Activated CD8-positive, alpha-beta memory T cell treated with anti-CD3 and anti-CD28 coated beads for 36 hours (primary cell): Measurements from ENCODE around the gene TSPOAP1. TPM values are rescaled to one million over a fixed set of nuclear protein-coding genes. Genes with fewer than 3 reads are reported as not detected.

Source experiments
- CTCF ChIA-PET: fragments of 350-600 bp; sonication (Branson Sonifier 250); formaldehyde crosslinking; loops from one replicate; lab custom pipeline; 2021; ENCODE audit warnings: antibody characterized with exemption; lab: Charles Lee
- POLR2A ChIA-PET: fragments of 350-600 bp; sonication (Branson Sonifier 250); formaldehyde crosslinking; loops from one replicate; lab custom pipeline; 2021; ENCODE audit warnings: antibody characterized with exemption; lab: Charles Lee
- total RNA-seq, 2 experiments: library from RNA; stranded (reverse); gene quantifications; one replicate each; pipeline ENCODE4 v1.2.3, GENCODE V29; 2021

Gene TSPOAP1
- total RNA-seq, 2 experiments from 2014 or later = 7.2 to 7.3 TPM

DNA sequence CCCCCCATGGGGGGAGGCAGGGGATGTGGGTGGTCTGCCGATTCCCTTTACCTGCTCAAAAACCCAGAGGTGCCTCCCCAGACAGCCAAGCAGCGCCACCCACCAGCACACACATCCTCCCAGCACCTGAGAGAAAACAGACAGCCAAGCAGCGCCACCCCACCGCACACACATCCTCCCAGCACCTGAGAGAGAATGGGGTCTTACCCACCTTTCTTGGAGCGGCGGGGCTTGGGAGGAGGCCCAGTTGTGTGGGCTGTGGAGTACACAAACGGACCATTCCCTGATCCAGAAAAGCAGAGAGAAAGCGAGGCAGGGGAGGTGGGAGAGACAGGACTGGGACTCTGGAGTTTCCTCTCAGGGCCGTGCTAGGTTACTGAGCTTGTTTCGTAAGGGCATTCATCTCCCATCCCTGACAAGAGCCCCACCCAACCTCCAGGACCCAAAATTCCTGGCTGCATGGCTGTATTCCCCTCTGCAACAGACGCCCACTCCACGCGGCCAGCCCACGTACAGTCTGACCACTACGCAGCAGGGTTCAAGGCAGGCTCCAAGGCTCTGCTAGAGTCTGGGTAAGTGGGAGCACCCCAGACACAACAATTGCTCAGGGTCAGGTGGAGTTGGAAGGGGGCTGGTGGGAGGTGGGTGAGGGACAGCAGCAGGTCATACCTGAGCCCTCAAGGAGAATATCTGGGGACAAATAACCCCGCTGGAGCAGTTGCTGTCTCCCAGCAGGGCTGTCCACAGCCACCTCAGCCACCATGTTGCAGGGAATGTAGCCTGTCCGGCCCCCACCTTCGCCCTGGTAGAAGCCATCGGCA lies 22.3 kb downstream of the TSPOAP1 start:
- CTCF ChIA-PET = interaction anchor here (1.2 to 3.0 kb wide), 2 partner anchors 10 to 37 kb away, joined by 3 to 26 read pairs; no protein-coding TSS in a partner anchor
- POLR2A ChIA-PET = interaction anchor here (0.5 kb wide), 1 partner anchor 25 kb away, joined by 5 read pairs; no protein-coding TSS in a partner anchor

GRCh38 chr17:58305626-58306025 lies 23.0 kb downstream of the TSPOAP1 start:
- CTCF ChIA-PET = interaction anchor here (0.9 to 3.0 kb wide), 8 partner anchors 10 to 142 kb away, joined by 3 to 26 read pairs (median 3); partner anchors contain the start of gene SUPT4H1
- POLR2A ChIA-PET = no interaction called here

GRCh38 chr17:58304750-58305486 lies 23.7 kb downstream of the TSPOAP1 start:
- ChIA-PET CTCF (interaction anchor here (0.7 to 3.0 kb wide), 17 partner anchors 8 to 147 kb away, joined by 3 to 26 read pairs (median 3); partner anchors contain the start of genes MKS1 and SUPT4H1), POLR2A (interaction anchor here (0.6 kb wide), 1 partner anchor 353 kb away, joined by 3 read pairs; no protein-coding TSS in a partner anchor)

GRCh38 chr17:58303971-58304749 lies 24.4 kb downstream of the TSPOAP1 start:
- ChIA-PET POLR2A (interaction anchor here (0.6 to 1.0 kb wide), 4 partner anchors 22 to 354 kb away, joined by 3 to 5 read pairs (median 3); no protein-coding TSS in a partner anchor), CTCF (interaction anchor here (0.5 to 3.0 kb wide), 17 partner anchors 9 to 148 kb away, joined by 3 to 26 read pairs (median 4); partner anchors contain the start of genes MKS1 and SUPT4H1)

DNA sequence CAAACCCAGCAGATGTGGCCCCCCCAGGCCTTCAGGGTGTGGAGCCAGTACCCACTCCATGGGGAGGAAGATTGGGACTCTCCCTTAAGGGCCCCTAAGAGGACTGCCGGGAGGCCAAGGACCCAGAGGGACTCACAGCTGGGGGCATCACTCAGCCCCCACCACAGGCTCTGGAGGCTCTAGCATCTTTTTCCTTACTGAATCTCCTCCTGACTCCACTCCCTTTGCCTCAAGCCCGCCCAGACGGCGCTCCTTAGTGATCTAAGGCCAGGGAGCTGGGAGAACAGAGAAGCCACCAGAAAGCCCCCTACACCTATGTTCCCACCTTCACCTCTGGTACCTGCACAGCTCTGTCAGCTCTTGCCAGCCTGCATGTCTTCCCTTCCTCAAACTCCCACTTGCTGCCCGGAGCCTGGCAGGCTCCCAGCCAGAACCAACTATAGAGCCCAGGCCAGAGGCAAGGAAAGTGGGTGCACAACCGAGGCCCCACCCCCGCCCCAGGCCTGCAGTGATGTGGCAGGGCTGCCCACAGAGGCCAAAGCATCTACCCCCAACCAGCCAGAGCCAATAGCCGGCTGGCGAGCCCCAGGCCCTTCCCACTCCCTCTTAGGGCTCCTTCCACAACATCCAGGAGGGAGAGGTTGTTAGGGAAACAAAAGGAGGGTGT lies 25.5 kb downstream of the TSPOAP1 start:
- ChIA-PET POLR2A (interaction anchor here (0.8 kb wide), 2 partner anchors 23 to 24 kb away, joined by 3 read pairs; no protein-coding TSS in a partner anchor), CTCF (interaction anchor here (0.7 to 1.8 kb wide), 4 partner anchors 19 to 777 kb away, joined by 3 to 4 read pairs (median 4); no protein-coding TSS in a partner anchor)

- CTCF ChIA-PET = no interaction called here
- POLR2A ChIA-PET = no interaction called here
Observed at GRCh38 chr17:58302171-58302918, 26.2 kb downstream of the TSPOAP1 start.

DNA sequence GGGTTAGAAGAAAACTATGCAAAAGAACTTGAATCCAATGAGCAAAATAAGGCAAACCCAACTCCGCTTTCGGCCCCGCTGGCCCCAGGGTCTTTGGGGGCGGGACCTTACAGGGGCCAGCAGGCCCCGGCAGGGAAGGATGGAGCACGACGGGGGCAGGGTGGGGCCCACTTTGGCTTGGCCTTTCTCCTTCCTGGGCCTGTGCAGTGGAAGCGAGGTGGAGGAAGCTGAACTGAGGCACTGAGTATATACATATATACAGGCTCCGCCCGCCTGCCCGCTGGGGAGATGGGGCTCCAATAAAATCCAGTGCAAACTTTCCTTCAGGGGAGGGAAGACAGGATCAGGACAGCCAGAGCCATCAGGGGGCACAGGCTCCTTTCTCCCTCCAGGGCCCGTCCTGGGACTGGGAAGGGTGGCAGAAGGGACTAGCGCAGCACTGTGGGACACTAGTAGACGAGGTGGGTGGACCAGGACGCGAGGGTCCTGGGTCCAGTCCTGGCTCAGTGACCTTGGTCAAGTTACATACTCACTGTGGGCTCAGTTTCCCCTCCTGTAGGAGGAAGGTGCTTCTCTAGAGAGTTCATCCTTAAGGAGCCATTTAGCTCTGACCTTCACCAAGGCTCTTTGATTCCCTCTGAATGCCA lies 27.0 kb downstream of the TSPOAP1 start:
- POLR2A ChIA-PET = no interaction called here

GRCh38 chr17:58300336-58300735 lies 28.3 kb downstream of the TSPOAP1 start:
- CTCF ChIA-PET = no interaction called here
- POLR2A ChIA-PET = no interaction called here

More for the DNA sequence above, 27.0 kb downstream of the TSPOAP1 start:
- CTCF ChIA-PET = no interaction called here

GRCh38 chr17:58294034-58294433 lies 34.6 kb downstream of the TSPOAP1 start:
- ChIA-PET CTCF (no interaction called here), POLR2A (no interaction called here)

DNA sequence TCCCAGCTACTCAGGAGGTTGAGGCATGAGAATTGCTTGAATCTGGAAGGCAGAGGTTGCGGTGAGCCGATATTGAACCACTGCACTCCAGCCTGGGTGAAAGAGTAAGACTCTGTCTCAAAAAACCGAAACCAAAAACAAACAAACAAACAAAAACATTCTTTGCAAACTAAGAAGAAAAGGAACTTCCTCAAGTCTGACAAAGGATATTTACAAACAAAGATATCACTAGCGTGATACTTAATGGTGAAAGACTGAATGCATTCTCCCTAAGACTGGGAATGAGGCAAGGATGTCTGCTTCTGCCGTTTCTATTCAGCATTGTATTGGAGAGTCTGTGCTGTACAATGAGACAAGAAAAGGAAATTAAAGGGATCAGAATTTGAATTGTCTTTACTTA lies 37.3 kb downstream of the TSPOAP1 start:
- CTCF ChIA-PET = interaction anchor here (0.7 kb wide), 1 partner anchor 182 kb away, joined by 3 read pairs; no protein-coding TSS in a partner anchor
- POLR2A ChIA-PET = no interaction called here

GRCh38 chr17:58289869-58290268 lies 38.7 kb downstream of the TSPOAP1 start:
- CTCF ChIA-PET = no interaction called here
- POLR2A ChIA-PET = no interaction called here

- ChIA-PET CTCF (interaction anchor here (0.8 kb wide), 1 partner anchor 9 kb away, joined by 3 read pairs; no protein-coding TSS in a partner anchor), POLR2A (no interaction called here)
Observed at GRCh38 chr17:58285422-58285810, 43.2 kb downstream of the TSPOAP1 start.

- ChIA-PET POLR2A (no interaction called here), CTCF (interaction anchor here (0.8 to 1.6 kb wide), 2 partner anchors 9 to 19 kb away, joined by 3 to 4 read pairs; no protein-coding TSS in a partner anchor)
Observed at GRCh38 chr17:58284613-58285421, 43.8 kb downstream of the TSPOAP1 start.

GRCh38 chr17:58283674-58284612 lies 44.7 kb downstream of the TSPOAP1 start:
- POLR2A ChIA-PET = no interaction called here
- CTCF ChIA-PET = interaction anchor here (1.6 kb wide), 1 partner anchor 20 kb away, joined by 4 read pairs; no protein-coding TSS in a partner anchor

DNA sequence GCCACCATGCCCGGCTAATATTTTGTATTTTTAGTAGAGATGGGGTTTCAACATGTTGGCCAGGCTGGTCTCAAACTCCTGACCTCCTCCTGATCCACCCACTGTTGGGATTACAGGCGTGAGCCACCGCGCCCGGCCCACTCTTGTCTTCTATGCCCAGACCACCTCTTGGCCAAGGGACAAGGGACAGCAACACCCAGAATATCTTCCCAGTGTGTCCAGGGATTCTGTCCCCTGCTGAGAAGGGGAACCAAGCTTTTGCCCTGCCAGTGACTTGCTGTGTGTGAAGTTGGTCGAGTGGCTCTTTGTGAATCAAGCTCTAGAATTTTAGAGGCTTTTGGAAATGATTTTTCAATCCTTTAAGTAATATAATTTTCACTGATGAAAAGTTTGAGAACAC lies 46.2 kb downstream of the TSPOAP1 start:
- CTCF ChIA-PET = no interaction called here
- POLR2A ChIA-PET = no interaction called here
